C4-2B (cell line): Measurements from ENCODE around the gene PRRT2.

Source experiments
- H3K27ac ChIP-seq: fragments of 450-650 bp; 2 replicates; pipeline ENCODE4 v1.5.1; 2017
- CTCF ChIP-seq: fragments of 450-650 bp; conservative IDR thresholded peaks from 2 replicates; pipeline ENCODE4 v1.5.1; 2017; ENCODE audit warnings: mild to moderate bottlenecking
- ZFX ChIP-seq: fragments of 450-650 bp; IDR thresholded peaks from 2 replicates; pipeline ENCODE4 v1.6.1; 2017

Gene PRRT2

GRCh38 chr16:29836623-29837022 lies 24.6 kb downstream of the PRRT2 start:
- TF ChIP-seq ZFX, result no peak
- TF ChIP-seq CTCF, result no peak
- no peak overlapping the region for H3K27ac ChIP-seq

- TF ChIP-seq ZFX (no peak), CTCF (no peak)
- no peak overlapping the region for H3K27ac ChIP-seq
Observed at GRCh38 chr16:29837841-29838240, 25.8 kb downstream of the PRRT2 start.

GRCh38 chr16:29839822-29840221 lies 27.8 kb downstream of the PRRT2 start:
- no peak overlapping the region for H3K27ac ChIP-seq
- TF ChIP-seq ZFX, result no peak
- no peak for TF ChIP-seq CTCF

- no peak overlapping the region for H3K27ac ChIP-seq
- TF ChIP-seq CTCF, result no peak
- TF ChIP-seq ZFX, result no peak
Observed at GRCh38 chr16:29840240-29840639, 28.2 kb downstream of the PRRT2 start.

- TF ChIP-seq CTCF (no peak), ZFX (no peak)
- H3K27ac ChIP-seq, result no peak overlapping the region
Observed at GRCh38 chr16:29841631-29842030, 29.6 kb downstream of the PRRT2 start.

GRCh38 chr16:29842732-29843346 lies 30.8 kb downstream of the PRRT2 start:
- TF ChIP-seq ZFX, result no peak
- TF ChIP-seq CTCF, result no peak

GRCh38 chr16:29843931-29844330 lies 31.9 kb downstream of the PRRT2 start:
- TF ChIP-seq CTCF, result no peak
- TF ChIP-seq ZFX, result no peak
- no peak overlapping the region for H3K27ac ChIP-seq

More at GRCh38 chr16:29842732-29843346, 30.8 kb downstream of the PRRT2 start:
- H3K27ac ChIP-seq, result no peak overlapping the region
